HG03565 (cell line): ENCODE data around the gene NAV1.

Source experiments
- ATAC-seq: cut with Tn5 transposase; IDR thresholded peaks from one replicate; pipeline ENCODE4 v1.9.1; 2021; ENCODE audit warnings: mild to moderate bottlenecking, moderate library complexity; ENCODE audit not compliant: unreplicated experiment

Gene NAV1

GRCh38 chr1:201585901-201586300 is 47.0 kb downstream of the NAV1 start:
- ATAC-seq = no peak

- no peak for ATAC-seq
Observed at GRCh38 chr1:201586806-201587205, 47.9 kb downstream of the NAV1 start.

- ATAC-seq = no peak
Observed at GRCh38 chr1:201587729-201588128, 48.8 kb downstream of the NAV1 start.
